Right renal pelvis (tissue), 4 donors: ENCODE measurements around the gene C14orf93. TPM values are rescaled to one million over a fixed set of nuclear protein-coding genes. Genes with fewer than 3 reads are reported as not detected.
"Not testable (repeated sequence)": the region's sequence is repeated elsewhere in the genome, so short reads cannot be mapped to it uniquely, and the experiment has no call there.

Source experiments
- DNase-seq, 4 donors: peaks; one replicate each; pipeline ENCODE4 v3.0.0-alpha.2; 2013; ENCODE audit warnings: low read depth in 4 of 4, low spot score in 3 of 4, missing footprints in 1 of 4
- polyA plus RNA-seq, 4 donors: library from polyadenylated mRNA; unstranded; fragments of 120-200 nt; gene quantifications; one replicate each; pipeline ENCODE4 v1.2.1, GENCODE V29; 2013; ENCODE audit not compliant: insufficient read length in 4 of 4

C14orf93 gene
- polyA plus RNA-seq, 4 donors: 16.9 to 20.4 (median 18.8) TPM

GRCh38 chr14:23023022-23023794, 13.3 kb upstream of the C14orf93 start:
- no peak for DNase-seq

DNA sequence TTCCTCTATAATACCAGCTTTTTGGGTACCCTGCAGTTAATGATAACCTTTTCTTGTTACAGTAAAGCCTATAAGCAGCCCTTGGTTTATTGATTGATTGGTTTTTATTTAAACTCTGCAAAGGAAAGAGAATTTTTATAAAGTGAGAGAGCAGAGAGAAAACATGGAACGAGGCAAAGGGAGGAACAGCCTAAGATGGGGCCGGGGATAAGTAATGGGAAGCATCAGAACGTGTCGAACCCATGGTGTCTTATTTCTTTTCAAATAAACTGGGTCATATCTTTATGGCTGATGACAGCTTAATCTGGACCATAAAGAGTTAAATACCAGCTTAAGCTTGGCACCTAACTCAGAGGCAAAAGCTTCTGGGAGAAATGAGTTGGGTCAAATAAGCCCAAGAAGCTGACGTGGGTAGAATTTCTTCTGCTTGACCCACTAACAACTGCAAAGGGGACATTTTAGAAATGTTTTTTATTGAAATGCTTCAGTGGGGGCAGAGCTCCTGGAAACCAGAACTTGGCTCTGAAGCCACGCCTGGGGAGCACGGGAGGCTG, 12.0 kb upstream of the C14orf93 start:
- no peak for DNase-seq

GRCh38 chr14:23021434-23021833, 11.5 kb upstream of the C14orf93 start:
- DNase-seq: no peak

- DNase-seq: no peak
Measured at GRCh38 chr14:23020143-23021128, 10.5 kb upstream of the C14orf93 start.

DNA sequence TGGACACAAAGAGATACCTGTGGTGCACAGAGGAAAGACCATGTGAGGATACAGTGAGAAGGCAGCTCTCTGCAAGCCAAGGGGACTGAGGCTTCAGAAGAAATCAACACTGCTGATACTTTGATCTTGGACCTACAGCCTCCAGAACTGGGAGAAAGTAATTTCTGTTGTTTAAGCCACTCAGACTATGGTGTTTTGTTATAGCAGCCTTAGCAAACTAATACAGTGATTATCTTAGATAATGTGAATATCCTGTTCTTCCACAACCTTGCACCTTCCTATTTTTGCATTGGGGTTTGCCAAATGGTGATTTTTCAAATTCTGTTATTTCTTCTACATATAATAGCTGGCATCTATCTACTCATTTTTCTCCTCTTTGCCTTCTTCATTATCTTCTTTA, 8.2 kb upstream of the C14orf93 start:
- DNase-seq: no peak

- no peak for DNase-seq
Measured at GRCh38 chr14:23017091-23017490, 7.1 kb upstream of the C14orf93 start.

DNA sequence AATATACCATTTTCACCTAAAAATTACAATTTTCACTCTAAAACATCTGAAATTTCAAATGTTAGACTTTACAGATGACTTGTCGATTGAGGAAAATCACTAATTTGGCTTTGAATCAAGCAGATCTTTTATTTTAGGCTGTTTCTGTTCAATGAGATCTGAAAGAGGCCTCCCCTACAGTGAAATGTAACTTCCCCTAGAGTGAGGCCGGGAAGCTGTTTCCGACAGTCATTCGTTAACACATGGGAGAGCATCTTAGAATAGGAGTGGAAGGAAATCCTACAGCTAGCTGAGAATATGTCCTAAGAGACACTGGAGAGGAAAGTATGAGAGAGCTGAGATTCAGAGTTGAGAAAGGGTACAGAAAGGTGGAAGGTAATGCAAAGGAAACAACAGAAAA, 5.7 kb upstream of the C14orf93 start:
- DNase-seq: no peak

- DNase-seq: not testable (repeated sequence)
Measured at GRCh38 chr14:23013749-23014054, 3.8 kb upstream of the C14orf93 start.

DNA sequence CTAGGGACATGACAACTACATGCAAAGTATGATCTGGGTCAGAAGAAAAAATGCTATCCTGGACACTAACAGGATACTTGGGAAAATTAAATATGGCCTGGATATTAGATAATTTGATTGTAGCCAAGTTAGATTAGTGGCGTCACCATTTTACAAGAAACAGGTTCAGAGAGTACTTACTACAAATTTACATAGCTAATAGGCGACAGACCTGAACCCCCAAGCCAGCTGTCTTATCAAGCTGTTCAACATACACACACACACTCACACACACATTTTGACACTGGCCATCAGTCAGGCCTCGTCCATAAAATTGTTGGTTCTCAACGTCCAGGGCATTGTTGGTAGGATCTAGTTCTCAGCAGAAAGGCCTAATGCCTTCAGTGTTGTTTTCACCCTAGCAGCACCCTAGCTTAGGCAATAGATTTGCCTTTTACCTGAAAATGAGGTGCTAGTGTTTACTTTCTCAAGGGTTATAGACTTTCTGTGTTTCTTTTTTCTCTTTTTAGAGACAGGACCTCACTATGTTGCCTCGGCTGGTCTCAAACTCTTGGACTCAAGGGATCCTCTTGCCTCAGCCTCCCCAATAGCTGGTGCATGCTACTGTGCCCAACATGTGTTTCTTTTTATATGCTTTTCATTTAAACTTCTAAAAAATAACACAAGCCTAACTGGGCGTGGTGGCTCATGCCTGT, 3.3 kb upstream of the C14orf93 start:
- no peak for DNase-seq

DNA sequence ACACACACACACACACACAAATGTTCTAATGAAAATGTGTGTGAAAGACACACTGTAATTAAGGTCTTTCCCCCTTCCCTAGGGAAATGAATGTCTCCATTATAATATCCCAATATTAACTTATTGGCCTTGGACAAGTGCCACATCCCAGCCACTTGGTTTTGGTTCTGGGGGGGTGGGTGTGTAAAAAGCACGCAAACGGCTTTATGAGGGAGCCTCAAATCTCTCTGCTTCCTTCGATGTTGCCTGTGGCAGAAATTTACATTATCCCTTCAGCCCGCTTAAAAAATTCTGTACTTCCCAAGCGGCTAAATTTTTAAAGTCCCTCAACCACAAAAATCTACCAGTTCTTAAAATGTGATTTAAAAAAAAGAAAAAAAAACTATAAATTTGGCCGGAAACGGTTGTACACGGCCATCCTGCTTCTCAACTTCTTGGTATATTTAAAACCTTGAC, 432 bp downstream of the C14orf93 start:
- no peak for DNase-seq

DNA sequence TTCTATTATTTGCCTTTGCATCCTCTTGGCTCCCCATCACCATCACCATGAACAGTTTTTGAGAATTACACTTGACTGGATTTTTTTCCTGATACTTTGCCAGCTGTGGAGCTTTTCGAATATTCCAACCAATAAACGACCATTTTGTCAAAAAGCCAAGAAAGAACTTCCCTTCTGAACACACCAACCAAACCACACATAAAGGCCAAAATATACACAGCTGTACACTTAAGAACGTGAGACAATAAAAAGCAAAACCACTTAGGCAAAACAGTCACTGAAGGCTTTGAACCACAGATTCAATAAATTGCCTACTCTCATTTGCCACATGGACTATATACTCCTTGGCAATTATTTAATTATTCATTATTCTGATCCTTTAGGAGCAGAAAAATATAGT, 1.1 kb downstream of the C14orf93 start:
- no peak for DNase-seq

DNA sequence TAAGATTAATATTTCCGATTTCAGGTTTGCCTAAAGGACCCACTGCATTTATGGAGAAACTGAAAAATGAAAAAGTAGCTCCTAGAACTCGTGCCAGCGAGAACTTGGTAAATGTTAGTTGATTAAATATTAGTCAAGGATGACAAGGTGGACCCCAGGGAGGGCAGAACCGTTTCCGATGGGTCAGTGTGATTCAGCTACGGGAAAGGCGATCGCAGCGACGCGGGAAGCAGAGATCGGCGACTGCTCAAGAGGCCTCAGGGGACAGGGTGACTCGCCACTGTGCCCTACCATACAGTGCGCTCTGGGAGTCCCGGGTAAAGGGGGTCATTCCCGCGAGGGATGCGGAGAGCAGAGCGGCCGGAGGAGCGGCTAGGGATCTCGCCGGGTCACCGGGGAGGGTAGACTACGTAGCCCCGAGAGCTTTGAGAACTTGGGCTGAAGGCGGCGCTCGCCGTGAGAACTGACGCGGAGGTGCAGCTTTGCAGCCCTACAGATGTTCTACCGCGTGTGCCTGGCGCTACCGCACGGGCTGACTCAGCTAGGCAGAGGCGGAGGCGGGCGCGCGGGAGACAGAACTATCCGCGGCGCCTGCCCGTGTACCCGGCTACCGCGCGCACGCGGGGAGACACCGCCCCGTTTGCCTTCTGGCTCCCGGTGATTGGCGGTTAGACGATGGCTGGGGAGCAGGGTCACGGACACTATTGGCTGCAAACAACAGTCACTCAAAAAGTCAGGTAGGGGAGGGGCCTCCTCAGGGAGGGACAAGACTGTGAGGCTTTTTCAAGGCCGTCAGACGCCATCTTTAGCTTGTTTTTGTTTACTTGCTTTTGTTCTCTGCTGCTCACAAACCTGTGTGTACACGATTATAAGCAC, 3.2 kb downstream of the C14orf93 start:
- peak; percentile 95 to 97 (median 96) for DNase-seq

GRCh38 chr14:23006188-23006534, 3.8 kb downstream of the C14orf93 start:
- no peak for DNase-seq

DNA sequence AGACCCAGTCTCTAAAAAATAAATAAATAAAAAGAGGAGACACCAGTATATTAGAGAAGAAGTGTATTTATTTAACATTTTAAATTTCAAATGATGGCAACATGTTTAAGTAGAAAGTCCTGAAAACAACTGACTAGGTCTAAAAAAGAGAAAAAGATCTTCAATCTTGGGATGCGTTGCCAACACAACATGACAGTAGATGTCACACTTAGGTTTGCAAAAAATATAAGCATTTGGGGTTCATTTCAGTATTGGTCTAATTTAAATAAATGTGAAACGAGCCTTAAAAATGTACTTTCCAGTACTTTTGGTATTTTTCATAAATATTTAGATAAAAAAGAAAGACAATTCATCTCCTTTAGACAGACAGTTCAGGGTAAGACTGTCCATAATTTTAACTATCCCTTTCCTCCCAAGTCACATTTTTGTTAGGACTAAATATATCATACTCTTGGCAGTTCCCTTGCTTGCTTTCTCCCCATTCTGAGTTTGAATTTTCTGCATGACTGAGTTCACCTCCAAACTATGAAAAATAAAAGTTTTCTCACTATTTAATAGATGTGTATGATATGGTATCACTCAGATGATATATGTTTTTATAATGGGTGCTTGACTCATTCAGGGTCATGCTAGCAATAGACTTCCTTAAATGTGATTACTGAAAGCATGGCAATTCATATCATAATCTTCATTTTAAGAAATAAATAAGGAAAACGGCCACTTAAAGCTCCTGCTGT, 4.3 kb downstream of the C14orf93 start:
- no peak for DNase-seq

- DNase-seq: not testable (repeated sequence)
Measured at GRCh38 chr14:23004274-23004673, 5.7 kb downstream of the C14orf93 start.

DNA sequence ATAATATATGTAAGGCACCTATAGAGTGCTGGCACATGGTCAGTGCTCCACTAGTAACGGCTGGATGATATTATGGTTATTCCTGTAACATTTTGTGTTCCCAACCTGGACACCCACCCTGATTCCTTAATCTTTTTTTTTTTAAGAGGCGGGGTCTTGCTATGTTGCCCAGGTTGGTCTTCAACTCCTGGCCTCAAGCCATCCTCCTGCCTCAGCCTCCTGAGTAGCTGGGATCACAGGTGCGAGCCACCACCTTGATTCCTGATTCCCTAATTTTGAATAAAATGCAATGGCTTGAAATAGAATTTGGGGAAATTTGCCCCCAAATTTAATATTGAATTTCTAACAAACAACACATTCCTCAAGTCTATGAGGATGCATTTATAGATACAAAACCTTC, 7.4 kb downstream of the C14orf93 start:
- DNase-seq: no peak

- no peak for DNase-seq
Measured at GRCh38 chr14:23000860-23001259, 9.1 kb downstream of the C14orf93 start.

- DNase-seq: no peak
Measured at GRCh38 chr14:22998329-22999012, 11.5 kb downstream of the C14orf93 start.
